Thyroid gland (tissue), 4 donors: Measurements from ENCODE around the gene ASH1L.
A peak's percentile ranks its signal among the peaks of the same experiment; 100 is the strongest.

Source experiments
- CTCF ChIP-seq, 6 experiments: fragments of 200-600 bp in 3 of 6; fragments of 450-650 bp in 3 of 6; sonication (generic) in 3 of 6; IDR thresholded peaks; one replicate each; pipeline ENCODE4 v1.5.1; 2016 to 2019; ENCODE audit warnings: antibody characterized with exemption in 6 of 6, mild to moderate bottlenecking in 2 of 6, inconsistent platforms in 1 of 6, moderate library complexity in 1 of 6
- POLR2A ChIP-seq, 2 donors: fragments of 450-650 bp; IDR thresholded peaks; one replicate each; pipeline ENCODE4 v1.6.1; 2017; ENCODE audit warnings: antibody characterized with exemption in 2 of 2, mild to moderate bottlenecking in 2 of 2, moderate library complexity in 1 of 2

- TF ChIP-seq CTCF (IDR thresholded peaks at IDR 0.05) = peak in 4 of 6 experiments; percentile 43 to 63 (median 56)
- no peak for TF ChIP-seq POLR2A (IDR thresholded peaks at IDR 0.05)
These were observed 29.2 kb upstream of the ASH1L start for GRCh38 chr1:155591770-155592169.
